Amniotic epithelial cell (primary cell): ENCODE measurements around the gene RFTN1.

Experiments
- DNase-seq: peaks from one replicate; pipeline ENCODE4 v3.0.0-alpha.2; 2010; ENCODE audit warnings: low read depth

RFTN1 gene

GRCh38 chr3:16466822-16467221 is 46.7 kb downstream of the RFTN1 start:
- peak; percentile 45 for DNase-seq

GRCh38 chr3:16464511-16465148 is 48.9 kb downstream of the RFTN1 start:
- no peak for DNase-seq

GRCh38 chr3:16463914-16464313 is 49.6 kb downstream of the RFTN1 start:
- DNase-seq, result no peak

- DNase-seq, result no peak
Observed at GRCh38 chr3:16463119-16463518, 50.4 kb downstream of the RFTN1 start.

GRCh38 chr3:16462679-16463078 is 50.8 kb downstream of the RFTN1 start:
- no peak for DNase-seq

- DNase-seq, result no peak
Observed at GRCh38 chr3:16461463-16462245, 51.8 kb downstream of the RFTN1 start.

GRCh38 chr3:16460886-16461285 is 52.6 kb downstream of the RFTN1 start:
- DNase-seq, result no peak

GRCh38 chr3:16460273-16460672 is 53.2 kb downstream of the RFTN1 start:
- DNase-seq, result no peak

GRCh38 chr3:16456784-16457415 is 56.6 kb downstream of the RFTN1 start:
- DNase-seq, result peak; percentile 96

GRCh38 chr3:16455966-16456365 is 57.5 kb downstream of the RFTN1 start:
- DNase-seq, result no peak

GRCh38 chr3:16455001-16455400 is 58.5 kb downstream of the RFTN1 start:
- no peak for DNase-seq

- peak; percentile 62 for DNase-seq
Observed at GRCh38 chr3:16452261-16452660, 61.2 kb downstream of the RFTN1 start.

- DNase-seq, result no peak
Observed at GRCh38 chr3:16449369-16449768, 64.1 kb downstream of the RFTN1 start.

- DNase-seq, result peak; percentile 95
Observed at GRCh38 chr3:16448639-16449070, 64.8 kb downstream of the RFTN1 start.

GRCh38 chr3:16447135-16447534 is 66.4 kb downstream of the RFTN1 start:
- DNase-seq, result no peak

- DNase-seq, result no peak
Observed at GRCh38 chr3:16444344-16444743, 69.2 kb downstream of the RFTN1 start.

GRCh38 chr3:16442730-16443129 is 70.8 kb downstream of the RFTN1 start:
- DNase-seq, result no peak

- DNase-seq, result peak; percentile 59
Observed at GRCh38 chr3:16441371-16441875, 72.1 kb downstream of the RFTN1 start.

GRCh38 chr3:16439848-16440708 is 73.4 kb downstream of the RFTN1 start:
- DNase-seq, result no peak

- peak; percentile 84 for DNase-seq
Observed at GRCh38 chr3:16439163-16439847, 74.2 kb downstream of the RFTN1 start.

- no peak for DNase-seq
Observed at GRCh38 chr3:16437640-16438039, 75.9 kb downstream of the RFTN1 start.
